ENCODE measurements around the gene AGER. TPM values are rescaled to one million over a fixed set of nuclear protein-coding genes. Genes with fewer than 3 reads are reported as not detected.

AGER gene
- total and polyA plus RNA-seq, 9 of the 15 experiments (the other 6 are each of a cell fraction or from before 2014, with no cell fraction given): 1.2 to 11.5 (median 4.1) TPM

DNA sequence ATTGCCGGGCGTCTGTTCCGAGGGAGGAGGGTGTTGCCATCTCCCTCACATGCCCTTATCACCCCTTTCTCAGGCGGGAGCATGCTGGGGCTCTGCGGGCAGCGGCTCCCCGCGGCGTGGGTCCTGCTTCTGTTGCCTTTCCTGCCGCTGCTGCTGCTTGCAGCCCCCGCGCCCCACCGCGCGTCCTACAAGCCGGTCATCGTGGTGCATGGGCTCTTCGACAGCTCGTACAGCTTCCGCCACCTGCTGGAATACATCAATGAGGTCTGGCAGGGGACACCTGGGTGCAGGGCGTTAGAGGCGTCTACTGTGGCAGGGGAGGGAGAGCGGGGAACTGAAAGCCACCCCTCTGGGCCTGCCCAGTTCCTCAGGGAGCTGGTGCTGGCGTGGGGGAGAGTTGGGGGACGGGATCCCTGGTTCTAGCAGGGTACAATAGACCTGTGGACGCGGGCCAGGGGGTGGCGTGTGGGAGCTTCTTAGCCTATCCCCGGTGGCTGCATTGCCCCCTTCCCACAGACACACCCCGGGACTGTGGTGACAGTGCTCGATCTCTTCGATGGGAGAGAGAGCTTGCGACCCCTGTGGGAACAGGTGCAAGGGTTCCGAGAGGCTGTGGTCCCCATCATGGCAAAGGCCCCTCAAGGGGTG is 29.4 kb downstream of the AGER start (continued):
- TF ChIP-seq, protein P1, sequence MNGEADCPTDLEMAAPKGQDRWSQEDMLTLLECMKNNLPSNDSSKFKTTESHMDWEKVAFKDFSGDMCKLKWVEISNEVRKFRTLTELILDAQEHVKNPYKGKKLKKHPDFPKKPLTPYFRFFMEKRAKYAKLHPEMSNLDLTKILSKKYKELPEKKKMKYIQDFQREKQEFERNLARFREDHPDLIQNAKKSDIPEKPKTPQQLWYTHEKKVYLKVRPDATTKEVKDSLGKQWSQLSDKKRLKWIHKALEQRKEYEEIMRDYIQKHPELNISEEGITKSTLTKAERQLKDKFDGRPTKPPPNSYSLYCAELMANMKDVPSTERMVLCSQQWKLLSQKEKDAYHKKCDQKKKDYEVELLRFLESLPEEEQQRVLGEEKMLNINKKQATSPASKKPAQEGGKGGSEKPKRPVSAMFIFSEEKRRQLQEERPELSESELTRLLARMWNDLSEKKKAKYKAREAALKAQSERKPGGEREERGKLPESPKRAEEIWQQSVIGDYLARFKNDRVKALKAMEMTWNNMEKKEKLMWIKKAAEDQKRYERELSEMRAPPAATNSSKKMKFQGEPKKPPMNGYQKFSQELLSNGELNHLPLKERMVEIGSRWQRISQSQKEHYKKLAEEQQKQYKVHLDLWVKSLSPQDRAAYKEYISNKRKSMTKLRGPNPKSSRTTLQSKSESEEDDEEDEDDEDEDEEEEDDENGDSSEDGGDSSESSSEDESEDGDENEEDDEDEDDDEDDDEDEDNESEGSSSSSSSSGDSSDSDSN (IDR thresholded peaks at IDR 0.05; ENCODE audit: borderline replicate concordance in 1 of 2, low read depth in 2 of 2, low read length in 2 of 2): peak; percentile 4 to 60; a peak in 2 of 4 replicates
- TF ChIP-seq SIN3A (IDR thresholded peaks at IDR 0.05; ENCODE audit: borderline replicate concordance in 2 of 2, control insufficient read depth in 1 of 2, low read depth in 2 of 2, low read length in 2 of 2) (peak; percentile 32 to 78; a peak in 2 of 4 replicates), THAP12 (CRISPR knock-in tag; IDR thresholded peaks at IDR 0.05) (peak; percentile 85; the same call in 1 of the 2 replicates), ZSCAN29 (IDR thresholded peaks at IDR 0.05) (peak; percentile 54; the same call in 1 of the 2 replicates), TCF7 (IDR thresholded peaks at IDR 0.05; ENCODE audit: borderline replicate concordance) (no peak; the same call in 1 of the 2 replicates), MYNN (IDR thresholded peaks at IDR 0.05) (peak; percentile 24; the same call in 1 of the 2 replicates), MYNN (CRISPR knock-in tag; IDR thresholded peaks at IDR 0.05) (no peak), POLR2AphosphoS2 (IDR thresholded peaks at IDR 0.05; ENCODE audit: low read length) (no peak), BCOR (IDR thresholded peaks at IDR 0.05) (peak; percentile 32; the same call in 1 of the 2 replicates), ATF6 (CRISPR knock-in tag; IDR thresholded peaks at IDR 0.05) (peak; percentile 27; the same call in 1 of the 2 replicates), ZNF174 (CRISPR knock-in tag; IDR thresholded peaks at IDR 0.05) (no peak), DPF2 (IDR thresholded peaks at IDR 0.05) (peak; percentile 45; the same call in 1 of the 2 replicates), E2F6 (IDR thresholded peaks at IDR 0.05; ENCODE audit: borderline replicate concordance in 1 of 2, extremely low read depth in 1 of 2, insufficient read depth in 1 of 2, insufficient read length in 1 of 2, low read depth in 1 of 2, low read length in 1 of 2, poor library complexity in 1 of 2, severe bottlenecking in 1 of 2) (peak; percentile 53 to 66), HCFC1 (IDR thresholded peaks at IDR 0.05; ENCODE audit: low read depth, low read length) (peak; percentile 43; the same call in 1 of the 2 replicates), MEF2D (tag; conservative IDR thresholded peaks at IDR 0.05; ENCODE audit: low read depth) (no peak), FIP1L1 (IDR thresholded peaks at IDR 0.05; ENCODE audit: low read depth, low read length, poor library complexity, severe bottlenecking) (peak; percentile 25), L3MBTL2 (IDR thresholded peaks at IDR 0.05) (peak; percentile 80; the same call in 1 of the 2 replicates)
- TF ChIP-seq, protein P2, sequence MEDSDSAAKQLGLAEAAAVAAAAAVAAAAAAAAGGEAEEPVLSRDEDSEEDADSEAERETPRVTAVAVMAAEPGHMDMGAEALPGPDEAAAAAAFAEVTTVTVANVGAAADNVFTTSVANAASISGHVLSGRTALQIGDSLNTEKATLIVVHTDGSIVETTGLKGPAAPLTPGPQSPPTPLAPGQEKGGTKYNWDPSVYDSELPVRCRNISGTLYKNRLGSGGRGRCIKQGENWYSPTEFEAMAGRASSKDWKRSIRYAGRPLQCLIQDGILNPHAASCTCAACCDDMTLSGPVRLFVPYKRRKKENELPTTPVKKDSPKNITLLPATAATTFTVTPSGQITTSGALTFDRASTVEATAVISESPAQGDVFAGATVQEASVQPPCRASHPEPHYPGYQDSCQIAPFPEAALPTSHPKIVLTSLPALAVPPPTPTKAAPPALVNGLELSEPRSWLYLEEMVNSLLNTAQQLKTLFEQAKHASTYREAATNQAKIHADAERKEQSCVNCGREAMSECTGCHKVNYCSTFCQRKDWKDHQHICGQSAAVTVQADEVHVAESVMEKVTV (CRISPR knock-in tag; IDR thresholded peaks at IDR 0.05): peak; percentile 74; the same call in 1 of the 2 replicates
